Progenitor cell of endocrine pancreas (in vitro differentiated cells): Measurements from ENCODE around the gene PAQR8. TPM values are rescaled to one million over a fixed set of nuclear protein-coding genes. Genes with fewer than 3 reads are reported as not detected.
A peak's percentile ranks its signal among the peaks of the same experiment; 100 is the strongest.

Experiments used
- DNase-seq: peaks from one replicate; pipeline ENCODE4 v3.0.0; 2021; ENCODE audit warnings: low spot score; ENCODE audit not compliant: unreplicated experiment
- H3K27ac Mint-ChIP-seq: 2 replicates; pipeline ENCODE4 v1.8.0; 2021; ENCODE audit warnings: mild to moderate bottlenecking, moderate library complexity, mixed read lengths
- H3K27me3 Mint-ChIP-seq: 2 replicates; pipeline ENCODE4 v1.8.0; 2021; ENCODE audit warnings: mixed read lengths
- H3K36me3 Mint-ChIP-seq: 2 replicates; pipeline ENCODE4 v1.8.0; 2022; ENCODE audit warnings: mixed read lengths; ENCODE audit not compliant: insufficient read depth
- H3K4me1 Mint-ChIP-seq: 2 replicates; pipeline ENCODE4 v1.8.0; 2021; ENCODE audit warnings: low read depth, mixed read lengths
- H3K4me3 Mint-ChIP-seq: 2 replicates; pipeline ENCODE4 v1.8.0; 2021; ENCODE audit warnings: low read depth, mild to moderate bottlenecking, moderate library complexity, mixed read lengths
- H3K9me3 Mint-ChIP-seq: 2 replicates; pipeline ENCODE4 v1.8.0; 2021; ENCODE audit warnings: low read depth, mixed read lengths
- total RNA-seq: library from RNA; stranded (reverse); gene quantifications from 2 replicates; pipeline ENCODE4 v1.2.1, GENCODE V29; 2021
- TF ChIP-seq, protein P1 (sequence below): fragments of 200-600 bp; sonication (generic); IDR thresholded peaks from one replicate; pipeline ENCODE4 v1.5.0; 2021; ENCODE audit warnings: antibody characterized with exemption, mild to moderate bottlenecking; ENCODE audit not compliant: unreplicated experiment

The PAQR8 gene
- total RNA-seq, 1 donor from 2014 or later = 13.9 TPM

DNA sequence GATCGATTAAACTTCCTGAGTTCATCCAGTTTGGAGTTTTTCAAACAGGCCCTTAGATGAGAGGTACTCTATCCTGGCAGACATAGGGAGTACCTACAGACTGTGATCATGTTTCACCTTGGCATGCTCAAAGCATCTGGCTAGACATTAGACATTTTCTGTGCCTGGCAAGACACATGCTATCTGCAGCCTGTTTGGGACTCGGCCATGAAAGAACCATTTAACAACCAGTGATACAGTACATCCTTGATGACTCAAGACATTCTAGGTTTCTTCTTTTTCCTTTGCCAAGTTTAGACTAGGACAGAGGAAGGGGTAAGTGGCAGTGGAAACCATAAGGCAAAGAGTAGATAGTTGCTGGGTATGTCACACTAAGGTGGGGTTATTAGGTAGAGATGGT lies 15.4 kb upstream of the PAQR8 start:
- Mint-ChIP-seq H3K9me3 (no peaks in the 10 kb centered on the region), H3K36me3 (no peaks in the 10 kb centered on the region), H3K27ac (no peak overlapping the region), H3K4me1 (no peaks in the 10 kb centered on the region), H3K4me3 (no peak overlapping the region), H3K27me3 (peaks cover 3% of the 10 kb centered on the region)
- TF ChIP-seq, protein P1, sequence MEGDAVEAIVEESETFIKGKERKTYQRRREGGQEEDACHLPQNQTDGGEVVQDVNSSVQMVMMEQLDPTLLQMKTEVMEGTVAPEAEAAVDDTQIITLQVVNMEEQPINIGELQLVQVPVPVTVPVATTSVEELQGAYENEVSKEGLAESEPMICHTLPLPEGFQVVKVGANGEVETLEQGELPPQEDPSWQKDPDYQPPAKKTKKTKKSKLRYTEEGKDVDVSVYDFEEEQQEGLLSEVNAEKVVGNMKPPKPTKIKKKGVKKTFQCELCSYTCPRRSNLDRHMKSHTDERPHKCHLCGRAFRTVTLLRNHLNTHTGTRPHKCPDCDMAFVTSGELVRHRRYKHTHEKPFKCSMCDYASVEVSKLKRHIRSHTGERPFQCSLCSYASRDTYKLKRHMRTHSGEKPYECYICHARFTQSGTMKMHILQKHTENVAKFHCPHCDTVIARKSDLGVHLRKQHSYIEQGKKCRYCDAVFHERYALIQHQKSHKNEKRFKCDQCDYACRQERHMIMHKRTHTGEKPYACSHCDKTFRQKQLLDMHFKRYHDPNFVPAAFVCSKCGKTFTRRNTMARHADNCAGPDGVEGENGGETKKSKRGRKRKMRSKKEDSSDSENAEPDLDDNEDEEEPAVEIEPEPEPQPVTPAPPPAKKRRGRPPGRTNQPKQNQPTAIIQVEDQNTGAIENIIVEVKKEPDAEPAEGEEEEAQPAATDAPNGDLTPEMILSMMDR = no peak
- no peak for DNase-seq

DNA sequence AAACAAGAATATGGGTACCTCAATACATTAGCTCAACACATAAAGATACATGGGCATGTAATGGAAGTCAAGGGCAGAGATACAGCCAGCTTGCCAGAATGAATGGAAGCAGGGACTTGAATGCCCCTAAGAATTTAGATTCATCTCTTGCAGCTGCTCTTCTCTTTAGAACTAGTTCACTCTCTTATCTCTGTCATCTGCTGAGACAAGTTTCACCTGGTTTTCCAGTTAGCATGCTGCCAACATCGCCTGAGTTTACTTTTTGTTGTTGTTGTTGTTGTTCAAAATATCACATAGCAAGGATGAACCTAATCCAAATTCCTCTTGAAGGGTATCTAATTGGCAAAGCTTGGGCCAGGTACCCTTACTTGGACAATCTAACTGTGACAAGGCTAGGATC lies 14.1 kb upstream of the PAQR8 start:
- TF ChIP-seq, protein P1 = no peak
- peaks cover 9% of the 10 kb centered on the region for H3K4me1 Mint-ChIP-seq
- H3K27me3 Mint-ChIP-seq = peaks cover 3% of the 10 kb centered on the region
- DNase-seq = no peak
- H3K4me3 Mint-ChIP-seq = no peak overlapping the region
- H3K36me3 Mint-ChIP-seq = no peaks in the 10 kb centered on the region
- H3K27ac Mint-ChIP-seq = no peak overlapping the region
- H3K9me3 Mint-ChIP-seq = no peaks in the 10 kb centered on the region

GRCh38 chr6:52351879-52352238 lies 10.1 kb upstream of the PAQR8 start:
- peaks cover 11% of the 10 kb centered on the region for H3K4me1 Mint-ChIP-seq
- H3K27ac Mint-ChIP-seq = peak overlapping the region; percentile 94
- H3K9me3 Mint-ChIP-seq = no peaks in the 10 kb centered on the region
- TF ChIP-seq, protein P1 = no peak
- no peaks in the 10 kb centered on the region for H3K36me3 Mint-ChIP-seq
- DNase-seq = no peak
- no peak overlapping the region for H3K4me3 Mint-ChIP-seq
- no peaks in the 10 kb centered on the region for H3K27me3 Mint-ChIP-seq

- H3K27me3 Mint-ChIP-seq = no peaks in the 10 kb centered on the region
- no peaks in the 10 kb centered on the region for H3K9me3 Mint-ChIP-seq
- TF ChIP-seq, protein P1 = no peak
- DNase-seq = no peak
- H3K4me3 Mint-ChIP-seq = no peak overlapping the region
- no peaks in the 10 kb centered on the region for H3K36me3 Mint-ChIP-seq
- H3K4me1 Mint-ChIP-seq = peaks cover 11% of the 10 kb centered on the region
- peak overlapping the region; percentile 94 for H3K27ac Mint-ChIP-seq
These were observed 9.5 kb upstream of the PAQR8 start for GRCh38 chr6:52352239-52353018.

DNA sequence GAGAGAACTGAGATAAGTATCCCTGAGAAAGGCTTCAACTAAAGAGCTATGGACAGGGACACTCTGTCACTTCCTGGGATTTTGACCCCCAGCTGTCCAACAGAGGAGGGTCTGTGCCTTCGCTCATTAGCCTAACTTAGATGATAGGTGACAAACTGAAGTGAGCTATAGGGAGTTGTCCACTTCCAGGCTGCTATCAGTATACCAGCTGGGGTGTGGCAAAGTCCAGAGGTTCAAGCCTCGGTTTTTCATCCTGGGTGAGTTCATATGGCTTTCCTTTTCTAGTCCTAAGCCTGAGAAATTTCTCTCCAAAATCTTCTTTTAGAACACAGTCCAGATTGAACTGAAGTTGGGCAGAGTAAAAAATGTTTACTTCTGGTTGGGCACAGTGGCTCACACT lies 5.9 kb upstream of the PAQR8 start:
- no peaks in the 10 kb centered on the region for H3K36me3 Mint-ChIP-seq
- H3K27me3 Mint-ChIP-seq = peaks cover 5% of the 10 kb centered on the region
- no peak overlapping the region for H3K27ac Mint-ChIP-seq
- peaks cover 11% of the 10 kb centered on the region for H3K4me1 Mint-ChIP-seq
- TF ChIP-seq, protein P1 = no peak
- H3K9me3 Mint-ChIP-seq = no peaks in the 10 kb centered on the region
- no peak for DNase-seq
- no peak overlapping the region for H3K4me3 Mint-ChIP-seq
